GM23248 (cell line): Measurements from ENCODE around the gene ADCY7. TPM values are rescaled to one million over a fixed set of nuclear protein-coding genes. Genes with fewer than 3 reads are reported as not detected.

Experiments used
- DNase-seq: peaks from one replicate; pipeline ENCODE4 v3.0.0-alpha.2; 2015
- H2AFZ ChIP-seq: fragments of 200-600 bp; sonication (generic); 2 replicates; pipeline ENCODE4 v1.6.1; 2016; ENCODE audit warnings: antibody characterized with exemption
- H3F3A ChIP-seq: fragments of 200-600 bp; sonication (generic); 2 replicates; pipeline ENCODE4 v1.6.1; 2016; ENCODE audit warnings: mild to moderate bottlenecking, antibody characterized with exemption, mixed run types; ENCODE audit not compliant: insufficient read depth
- H3K27ac ChIP-seq: fragments of 200-600 bp; sonication (generic); 2 replicates; pipeline ENCODE4 v1.5.1; 2016; ENCODE audit warnings: mild to moderate bottlenecking
- H3K27me3 ChIP-seq: fragments of 200-600 bp; sonication (generic); replicated peaks from 2 replicates; pipeline ENCODE4 v1.6.1; 2016; ENCODE audit warnings: mild to moderate bottlenecking; ENCODE audit not compliant: insufficient read depth
- H3K36me3 ChIP-seq: fragments of 200-600 bp; sonication (generic); 2 replicates; pipeline ENCODE4 v1.6.1; 2016; ENCODE audit warnings: low read depth, mild to moderate bottlenecking
- H3K4me1 ChIP-seq: fragments of 200-600 bp; sonication (generic); 2 replicates; pipeline ENCODE4 v1.6.1; 2016; ENCODE audit warnings: mild to moderate bottlenecking; ENCODE audit not compliant: insufficient read depth
- H3K4me2 ChIP-seq: fragments of 200-600 bp; sonication (generic); one replicate; pipeline ENCODE4 v1.6.1; 2016; ENCODE audit warnings: mild to moderate bottlenecking; ENCODE audit not compliant: unreplicated experiment
- H3K4me3 ChIP-seq: fragments of 200-600 bp; sonication (generic); 2 replicates; pipeline ENCODE4 v1.5.1; 2016; ENCODE audit warnings: mild to moderate bottlenecking
- H3K79me2 ChIP-seq: fragments of 200-600 bp; sonication (generic); 2 replicates; pipeline ENCODE4 v1.6.1; 2016; ENCODE audit warnings: mild to moderate bottlenecking; ENCODE audit not compliant: insufficient read depth
- H3K9ac ChIP-seq: fragments of 200-600 bp; sonication (generic); 2 replicates; pipeline ENCODE4 v1.6.1; 2016; ENCODE audit warnings: mild to moderate bottlenecking
- H3K9me2 ChIP-seq: fragments of 200-600 bp; sonication (generic); 2 replicates; pipeline ENCODE4 v1.6.1; 2016; ENCODE audit warnings: mixed run types, mild to moderate bottlenecking, moderate library complexity; ENCODE audit not compliant: insufficient read depth
- H3K9me3 ChIP-seq: fragments of 200-600 bp; sonication (generic); one replicate; pipeline ENCODE4 v1.6.1; 2017; ENCODE audit warnings: low read depth
- H4K20me1 ChIP-seq: fragments of 200-600 bp; sonication (generic); 2 replicates; pipeline ENCODE4 v1.6.0; 2016; ENCODE audit not compliant: insufficient read depth
- EZH2 ChIP-seq: fragments of 200-600 bp; sonication (generic); IDR thresholded peaks from 2 replicates; pipeline ENCODE4 v1.6.1; 2018; ENCODE audit warnings: antibody characterized with exemption, mild to moderate bottlenecking; ENCODE audit not compliant: insufficient read depth, poor library complexity, severe bottlenecking
- EZH2phosphoT487 ChIP-seq: fragments of 200-600 bp; sonication (generic); IDR thresholded peaks from 2 replicates; pipeline ENCODE4 v1.6.1; 2018; ENCODE audit warnings: antibody characterized with exemption, moderate library complexity, mild to moderate bottlenecking, low read depth; ENCODE audit not compliant: insufficient read depth
- WGBS, 2 experiments: methylation state at CpG; one replicate each; pipeline ENCODE4 v1.1.6; 2015 to 2017; ENCODE audit warnings: low lambda C conversion rate in 2 of 2, low coverage in 1 of 2; ENCODE audit errors: missing lambda C conversion rate in 2 of 2; 5-methylcytosine and 5-hydroxymethylcytosine counted together
- in situ Hi-C: fragments of 300-500 bp; cut with MboI; formaldehyde crosslinking; loops from 2 replicates; pipeline ENCODE4 v1.15.0; 2020
- polyA plus RNA-seq: library from polyadenylated mRNA; unstranded; fragments of >200 nt; fragmentation: Nextera tagmentation; extraction: Ambion mirVana; gene quantifications from 2 replicates; pipeline ENCODE4 v1.2.1, GENCODE V29; 2016
- total RNA-seq: library from RNA; depleted of rRNA; stranded (reverse); fragments of >200 nt; shearing (Covaris generic); gene quantifications from 2 replicates; pipeline ENCODE4 v1.2.3, GENCODE V29; 2014

ADCY7 gene
- total and polyA plus RNA-seq, 2 experiments from 2014 or later: 31.9 to 87.4 TPM

- peaks cover 4% of the 10 kb centered on the region; the same call in 1 of the 2 replicates for H3F3A ChIP-seq
- H3K4me3 ChIP-seq: peak overlapping the region; percentile 35; the same call in 1 of the 2 replicates
- peak overlapping the region; percentile 80 for H3K9ac ChIP-seq
- H3K9me3 ChIP-seq: no peaks in the 10 kb centered on the region
- H3K4me2 ChIP-seq: peak overlapping the region; percentile 30
- H3K36me3 ChIP-seq: no peaks in the 10 kb centered on the region; the same call in 1 of the 2 replicates
- H3K27ac ChIP-seq: peak overlapping the region; percentile 97
- H3K4me1 ChIP-seq: peaks cover 14% of the 10 kb centered on the region
- no peaks in the 10 kb centered on the region for H3K79me2 ChIP-seq
- H4K20me1 ChIP-seq: no peaks in the 10 kb centered on the region
- H2AFZ ChIP-seq: peak overlapping the region; percentile 76
- DNase-seq: peak; percentile 96
- WGBS, 2 experiments: 45 to 48% methylated on average over 19 to 21 of the region's 21 CpGs
- TF ChIP-seq EZH2 (no peak), EZH2phosphoT487 (no peak)
- in situ Hi-C loops: no loop called here
- H3K27me3 ChIP-seq: no peaks in the 10 kb centered on the region
- H3K9me2 ChIP-seq: no peaks in the 10 kb centered on the region
Observed at GRCh38 chr16:50301626-50302471, 35.5 kb downstream of the ADCY7 start.

GRCh38 chr16:50302472-50303005, 36.2 kb downstream of the ADCY7 start:
- Histone ChIP-seq H3F3A (peaks cover 4% of the 10 kb centered on the region; the same call in 1 of the 2 replicates), H3K27me3 (no peaks in the 10 kb centered on the region), H3K4me1 (peaks cover 20% of the 10 kb centered on the region), H3K36me3 (no peaks in the 10 kb centered on the region; the same call in 1 of the 2 replicates), H3K4me2 (no peak overlapping the region), H4K20me1 (no peaks in the 10 kb centered on the region), H3K9ac (no peak overlapping the region), H3K9me3 (no peaks in the 10 kb centered on the region), H3K79me2 (no peaks in the 10 kb centered on the region), H3K4me3 (no peak overlapping the region), H3K27ac (peak overlapping the region; percentile 97; the same call in 1 of the 2 replicates), H2AFZ (no peak overlapping the region), H3K9me2 (no peaks in the 10 kb centered on the region)
- WGBS, 2 experiments: 94 to 96% methylated on average over 15 of the region's 15 CpGs
- no peak for TF ChIP-seq EZH2phosphoT487
- TF ChIP-seq EZH2: no peak
- DNase-seq: no peak
- in situ Hi-C loops: no loop called here

DNA sequence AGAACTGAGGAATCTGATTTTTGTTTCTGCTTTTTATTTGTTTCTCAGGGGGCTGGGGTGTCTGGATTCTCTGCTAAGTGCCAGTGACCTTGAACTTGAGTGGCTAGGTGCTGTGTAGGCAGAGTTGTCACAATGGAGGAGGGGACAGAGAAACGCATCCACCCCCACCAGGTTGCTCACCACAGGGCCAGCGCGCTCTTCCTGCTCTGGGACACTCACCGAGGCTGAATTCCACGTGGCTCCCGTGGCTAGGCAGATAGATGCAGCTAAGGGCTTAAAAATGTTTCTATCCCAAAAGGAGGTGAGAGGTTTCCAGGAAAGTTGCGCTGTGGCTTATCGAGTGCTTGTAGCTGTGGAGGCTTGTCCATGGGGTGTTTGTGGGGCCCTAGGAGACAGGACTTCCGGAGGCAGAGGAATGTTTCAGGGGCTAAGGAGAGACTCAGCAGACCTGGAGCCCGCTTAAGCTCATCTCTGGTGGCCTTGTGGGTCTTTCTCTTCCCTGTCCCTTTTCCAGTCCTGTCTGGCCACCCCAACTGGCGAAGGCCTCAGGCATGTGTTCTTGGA, 36.8 kb downstream of the ADCY7 start:
- no peak for DNase-seq
- no peak for TF ChIP-seq EZH2
- no peak for TF ChIP-seq EZH2phosphoT487
- Histone ChIP-seq H3K4me2 (no peak overlapping the region), H3K9me3 (no peaks in the 10 kb centered on the region), H3K27ac (no peak overlapping the region), H3K9ac (no peak overlapping the region), H3K36me3 (no peaks in the 10 kb centered on the region; the same call in 1 of the 2 replicates), H2AFZ (no peak overlapping the region), H3K79me2 (no peaks in the 10 kb centered on the region), H4K20me1 (no peaks in the 10 kb centered on the region), H3K9me2 (no peaks in the 10 kb centered on the region), H3K4me3 (no peak overlapping the region), H3F3A (peaks cover 4% of the 10 kb centered on the region; the same call in 1 of the 2 replicates), H3K4me1 (peaks cover 21% of the 10 kb centered on the region), H3K27me3 (no peaks in the 10 kb centered on the region)
- in situ Hi-C loops: no loop called here
- 94 to 97% methylated on average over 11 of the region's 11 CpGs for WGBS, 2 experiments

GRCh38 chr16:50303605-50304466, 37.5 kb downstream of the ADCY7 start:
- Histone ChIP-seq H3K9me2 (no peaks in the 10 kb centered on the region), H4K20me1 (no peaks in the 10 kb centered on the region), H3K4me3 (no peak overlapping the region), H3K9ac (no peak overlapping the region), H2AFZ (no peak overlapping the region), H3K36me3 (no peaks in the 10 kb centered on the region; the same call in 1 of the 2 replicates), H3K4me2 (no peak overlapping the region), H3K27ac (no peak overlapping the region), H3K27me3 (no peaks in the 10 kb centered on the region), H3K79me2 (no peaks in the 10 kb centered on the region), H3K4me1 (peaks cover 21% of the 10 kb centered on the region), H3F3A (peaks cover 4% of the 10 kb centered on the region; the same call in 1 of the 2 replicates), H3K9me3 (no peaks in the 10 kb centered on the region)
- in situ Hi-C loops: no loop called here
- no peak for TF ChIP-seq EZH2
- TF ChIP-seq EZH2phosphoT487: no peak
- WGBS, 2 experiments: 91 to 93% methylated on average over 19 to 33 of the region's 33 CpGs
- DNase-seq: no peak
